Testis (tissue), 2 donors: ENCODE results near the gene ETFBKMT.

ENCODE experiments used
- CTCF ChIP-seq, 3 experiments: fragments of 450-650 bp in 2 of 3; fragments of 200-600 bp in 1 of 3; sonication (generic) in 1 of 3; IDR thresholded peaks; one replicate each; pipeline ENCODE4 v1.5.1; 2016 to 2019; ENCODE audit warnings: antibody characterized with exemption in 3 of 3, mild to moderate bottlenecking in 2 of 3, moderate library complexity in 1 of 3
- POLR2A ChIP-seq: fragments of 450-650 bp; IDR thresholded peaks from one replicate; pipeline ENCODE4 v1.6.1; 2017; ENCODE audit warnings: antibody characterized with exemption, mild to moderate bottlenecking, moderate library complexity

- TF ChIP-seq CTCF (IDR thresholded peaks at IDR 0.05) (no peak), POLR2A (no peak)
Measured at GRCh38 chr12:31651893-31652521, 7.5 kb upstream of the ETFBKMT start.
